Glomerular visceral epithelial cell (primary cell): Measurements from ENCODE around the gene KIF21B.

Experiments used
- DNase-seq: peaks from one replicate; pipeline ENCODE4 v3.0.0-alpha.2; 2016; ENCODE audit errors: extremely low spot score

The KIF21B gene

GRCh38 chr1:201023517-201023902 is at the start of gene KIF21B:
TSS of gene KIF21B (minus strand) at chr1:201023714. CDS start at chr1:201023383, 331 bp downstream.
- DNase-seq: peak; percentile 82

- DNase-seq: no peak
These were observed 49.4 kb upstream of the KIF21B start for GRCh38 chr1:201072922-201073321.

GRCh38 chr1:201072149-201072548 is 48.6 kb upstream of the KIF21B start:
- DNase-seq: peak; percentile 42

- no peak for DNase-seq
These were observed 46.1 kb upstream of the KIF21B start for GRCh38 chr1:201069636-201070035.

DNA sequence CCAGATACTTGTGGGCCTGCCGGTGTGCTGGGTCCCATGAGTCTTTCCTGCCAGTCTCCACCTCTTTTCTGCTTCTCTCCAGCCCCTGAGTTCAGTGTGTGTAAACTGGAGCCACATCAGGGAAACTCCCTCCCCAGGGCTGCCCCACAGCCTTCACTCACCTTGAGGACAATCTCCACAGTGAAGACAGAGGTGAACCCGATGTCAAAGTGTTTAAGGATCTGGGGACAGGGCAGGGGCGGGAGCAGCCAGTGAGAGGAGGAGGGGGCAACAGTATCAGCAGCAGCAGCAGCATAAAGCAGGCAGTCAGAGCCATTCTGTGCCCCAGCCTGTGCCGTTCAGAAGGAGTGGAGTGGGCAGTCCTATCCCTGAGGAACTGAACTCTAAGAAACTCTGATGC is 45.5 kb upstream of the KIF21B start:
- DNase-seq: no peak

DNA sequence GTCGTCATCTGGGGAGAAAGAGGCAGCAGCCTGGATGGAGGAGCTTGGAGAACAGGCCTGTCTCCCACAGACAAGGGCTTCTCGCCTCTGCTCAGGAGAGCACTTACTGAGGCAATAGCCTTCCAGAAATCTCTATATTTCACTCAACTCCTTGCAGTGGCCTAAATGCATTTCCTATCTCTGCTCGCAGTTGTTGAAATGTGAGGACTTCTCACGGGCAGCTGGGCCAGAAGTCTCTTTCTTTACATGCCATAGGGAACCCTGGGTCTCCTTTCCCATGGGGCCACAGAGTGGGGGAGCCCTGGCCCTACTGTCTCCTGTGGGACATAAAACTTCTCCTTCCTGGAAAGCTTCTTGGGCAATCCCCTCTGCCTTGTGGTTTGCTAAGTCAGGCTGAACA is 43.5 kb upstream of the KIF21B start:
- no peak for DNase-seq

GRCh38 chr1:201065686-201066085 is 42.2 kb upstream of the KIF21B start:
- no peak for DNase-seq

- DNase-seq: no peak
These were observed 41.3 kb upstream of the KIF21B start for GRCh38 chr1:201064806-201065205.

- DNase-seq: no peak
These were observed 39.6 kb upstream of the KIF21B start for GRCh38 chr1:201063145-201063544.

DNA sequence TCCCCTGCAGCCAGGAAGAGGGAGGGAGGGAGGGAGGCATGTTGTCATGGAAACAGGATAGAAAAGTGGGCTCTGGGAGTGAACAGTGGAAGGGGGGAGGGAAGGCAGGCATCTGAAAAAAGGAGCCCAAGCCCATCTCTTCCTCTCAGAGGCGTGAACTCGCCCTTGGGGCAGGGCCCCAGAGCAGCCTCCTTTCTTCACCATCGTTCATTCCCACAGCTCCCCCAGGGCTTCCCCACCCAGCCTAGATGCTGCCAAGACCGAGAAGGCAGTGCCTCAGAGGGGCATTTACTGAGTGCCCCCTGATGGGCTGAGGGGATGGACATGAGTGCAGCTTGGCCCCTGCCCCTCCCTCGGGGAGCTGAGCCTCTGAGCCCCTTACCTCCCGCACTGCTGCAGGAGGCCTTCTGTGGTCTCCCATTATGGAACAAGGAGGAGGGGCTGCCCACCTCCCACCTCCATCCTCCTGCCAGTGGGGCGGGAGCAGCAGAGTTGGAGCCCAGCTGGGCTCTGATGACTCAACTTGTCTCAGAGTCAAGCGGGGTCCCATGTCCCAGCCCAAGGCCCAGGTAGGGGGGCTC is 39.1 kb upstream of the KIF21B start:
- no peak for DNase-seq

- DNase-seq: no peak
These were observed 38.4 kb upstream of the KIF21B start for GRCh38 chr1:201061886-201062285.

GRCh38 chr1:201061049-201061448 is 37.5 kb upstream of the KIF21B start:
- DNase-seq: no peak

- DNase-seq: no peak
These were observed 37.1 kb upstream of the KIF21B start for GRCh38 chr1:201060586-201060985.

DNA sequence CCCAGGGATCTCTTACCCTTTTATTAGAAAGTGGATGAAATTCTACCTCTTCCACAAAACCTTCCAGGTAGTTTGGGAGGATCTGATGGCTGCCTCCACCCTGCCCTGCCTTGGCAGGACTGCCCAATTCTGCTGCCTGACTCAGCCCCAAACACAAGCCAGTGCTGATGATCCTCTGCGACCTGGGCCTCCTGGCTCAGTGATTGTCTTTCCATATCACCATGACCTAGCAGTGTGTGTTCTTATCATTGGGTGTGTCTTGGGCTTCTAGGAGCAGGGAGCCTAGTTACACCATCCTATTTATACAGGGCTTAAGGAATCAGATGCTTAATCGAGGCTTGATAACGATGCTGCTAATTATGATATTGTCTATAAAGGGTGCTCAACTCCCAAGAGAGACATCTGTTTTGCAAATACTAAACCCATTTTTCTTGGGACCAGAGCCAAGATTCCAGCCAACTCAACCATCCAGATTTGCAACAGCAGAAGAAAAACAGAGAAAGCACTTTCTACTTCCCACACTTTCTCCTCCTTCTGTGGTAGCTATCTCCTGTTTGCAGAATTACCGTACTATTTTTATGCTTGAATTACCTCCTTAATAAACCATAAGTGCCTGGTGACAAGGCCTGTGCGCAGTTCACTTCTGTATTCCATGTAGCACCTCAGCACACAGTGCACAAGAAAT is 36.5 kb upstream of the KIF21B start:
- no peak for DNase-seq

DNA sequence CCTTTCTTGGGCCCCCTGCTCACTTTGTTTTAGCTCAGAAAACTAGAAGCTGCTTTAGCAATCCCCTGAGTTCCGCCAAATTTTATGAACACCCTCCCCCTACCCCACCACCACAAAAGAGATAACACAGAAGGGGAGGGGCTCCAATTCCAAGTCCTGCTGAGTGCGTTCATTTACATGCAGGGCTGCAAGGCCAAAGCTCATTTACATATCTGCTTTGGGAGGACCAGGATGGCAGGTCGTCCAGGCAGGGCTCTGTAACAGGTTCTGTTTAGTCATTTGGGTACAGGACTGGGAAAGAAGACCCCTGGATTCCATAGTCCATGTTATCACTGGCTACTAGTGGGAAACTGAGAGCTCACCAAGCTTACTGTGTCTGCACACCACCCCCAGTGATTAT is 35.9 kb upstream of the KIF21B start:
- DNase-seq: no peak

DNA sequence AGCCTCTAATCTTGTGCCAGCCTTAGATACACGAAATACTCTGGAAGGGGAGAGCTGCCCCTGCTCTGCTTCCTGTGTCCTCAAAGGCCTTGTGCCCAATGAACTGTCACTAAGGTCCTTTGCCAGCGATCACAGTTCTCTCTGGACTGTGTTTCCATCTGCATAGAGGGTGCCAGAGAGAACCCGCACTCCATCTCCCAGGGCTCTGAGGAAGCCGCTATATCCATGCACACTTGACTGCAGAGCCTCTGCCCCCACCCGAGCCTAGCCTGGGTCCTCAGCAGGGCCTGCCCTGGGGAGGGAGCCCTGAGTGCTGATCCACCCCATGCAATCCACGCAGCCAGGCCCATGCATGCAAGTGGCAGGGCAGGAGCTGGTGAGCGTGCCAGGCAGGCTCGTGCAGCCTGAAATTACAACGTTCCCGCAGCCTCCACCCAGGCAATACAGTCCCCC is 30.6 kb upstream of the KIF21B start:
- no peak for DNase-seq

DNA sequence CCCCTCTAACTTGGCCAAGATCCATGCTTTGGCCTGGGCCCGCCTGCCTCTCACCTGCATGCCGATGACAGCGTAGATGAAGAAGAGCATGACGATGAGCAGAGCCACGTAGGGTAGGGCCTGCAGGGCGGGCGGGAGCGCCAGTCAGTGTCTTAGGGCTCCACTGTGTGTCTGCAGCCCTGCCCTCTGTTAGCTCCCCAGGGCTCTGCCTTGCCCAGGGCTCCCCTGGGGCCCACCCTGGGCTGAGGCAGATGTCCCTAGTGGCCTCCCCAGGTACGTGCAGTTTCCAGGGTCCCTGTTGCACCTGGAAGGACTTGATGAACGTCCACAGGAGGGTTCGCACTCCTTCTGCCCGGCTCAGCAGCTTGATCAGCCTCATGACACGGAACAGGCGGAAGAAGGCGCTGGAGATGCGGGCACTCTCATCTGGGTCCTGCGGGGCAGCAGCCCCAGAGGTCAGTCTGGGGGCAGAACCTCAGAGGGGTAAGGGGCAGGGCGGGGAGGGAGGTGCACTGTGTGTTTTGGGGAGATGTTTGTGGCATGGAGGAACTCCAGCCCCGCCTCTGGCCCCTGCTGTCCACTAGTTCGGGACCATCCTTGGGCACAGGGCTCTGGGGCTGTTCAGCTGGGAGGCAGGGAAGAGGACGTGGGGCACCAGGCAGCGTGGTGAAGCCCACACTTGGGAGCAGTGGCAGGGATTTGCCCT is 29.8 kb upstream of the KIF21B start:
- no peak for DNase-seq

DNA sequence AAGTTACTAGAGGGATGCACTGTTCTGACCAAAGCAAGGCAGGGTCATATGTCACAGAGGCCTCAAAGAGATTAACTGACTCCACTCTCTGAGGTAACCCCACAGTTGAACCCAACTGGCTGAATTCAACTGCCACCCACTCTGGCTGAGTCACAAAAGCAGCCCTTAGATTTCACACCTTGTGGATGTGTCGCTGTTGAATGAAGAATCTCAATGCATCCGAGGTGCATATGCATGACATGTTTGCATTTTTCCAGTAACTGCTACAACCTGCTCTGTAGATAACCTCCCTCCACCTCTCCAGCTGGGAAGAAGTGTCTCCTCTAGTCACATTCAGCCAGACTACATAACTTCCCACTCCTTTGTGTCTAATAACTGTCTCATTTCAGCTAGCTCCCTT is 27.9 kb upstream of the KIF21B start:
- DNase-seq: no peak

- no peak for DNase-seq
These were observed 27.2 kb upstream of the KIF21B start for GRCh38 chr1:201050515-201051277.

GRCh38 chr1:201049248-201049831 is 25.8 kb upstream of the KIF21B start:
- no peak for DNase-seq

- no peak for DNase-seq
These were observed 25.0 kb upstream of the KIF21B start for GRCh38 chr1:201048521-201048920.

DNA sequence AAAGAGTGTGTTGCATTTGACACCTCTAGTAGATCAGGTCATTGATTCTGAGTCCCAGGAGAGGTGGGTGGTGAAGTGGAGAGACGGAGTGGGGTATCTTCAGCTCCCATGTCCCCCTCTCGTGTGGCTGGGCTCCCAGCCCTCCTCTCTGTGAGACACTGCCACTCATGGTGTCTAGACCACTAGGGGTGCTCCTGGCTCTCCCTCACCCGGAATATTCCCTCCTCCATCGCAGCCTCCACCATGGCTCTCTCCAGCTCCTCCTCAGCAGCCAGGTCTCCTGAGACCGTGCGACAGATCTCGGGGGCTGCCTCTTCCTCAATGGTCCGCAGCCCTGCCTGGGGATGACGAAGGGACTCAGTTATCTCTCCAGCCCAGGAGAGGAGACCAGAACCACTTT is 20.6 kb upstream of the KIF21B start:
- no peak for DNase-seq
